GM12878 (cell line): ENCODE results near the gene LRP3.

Experiments used
- BCLAF1 ChIP-seq: fragments of 450-650 bp; IDR thresholded peaks from 2 replicates; pipeline ENCODE4 v1.6.1; 2017; ENCODE audit warnings: antibody characterized with exemption, mild to moderate bottlenecking, moderate library complexity
- BHLHE40 ChIP-seq, 2 experiments: fragments of 450-650 bp in 1 of 2; IDR thresholded peaks; 2 replicates each; pipeline ENCODE4 v1.6.1; 2011 to 2017; ENCODE audit warnings: low read depth in 2 of 2, borderline replicate concordance in 1 of 2, improper control_type of control experiment in 1 of 2, low read length in 1 of 2, mild to moderate bottlenecking in 1 of 2
- CTCF ChIP-seq, 3 experiments: IDR thresholded peaks in 2 of 3; conservative IDR thresholded peaks in 1 of 3; 2 replicates each; pipeline ENCODE4 v1.5.1; 2011; ENCODE audit warnings: low read depth in 3 of 3, low read length in 3 of 3, mild to moderate bottlenecking in 3 of 3, control low read depth in 2 of 3, moderate library complexity in 2 of 3, inconsistent platforms in 1 of 3, mixed read lengths in 1 of 3; ENCODE audit not compliant: control insufficient read depth in 2 of 3, insufficient read depth in 1 of 3; ENCODE audit errors: extremely low read depth in 1 of 3
- NFYB ChIP-seq: IDR thresholded peaks from 2 replicates; pipeline ENCODE4 v1.6.1; 2011; ENCODE audit warnings: low read depth, mild to moderate bottlenecking, low read length, improper control_type of control experiment, moderate library complexity; ENCODE audit not compliant: insufficient read depth
- ZNF274 ChIP-seq: IDR thresholded peaks from one replicate; pipeline ENCODE4 v1.8.0; 2011; ENCODE audit not compliant: insufficient read length, insufficient read depth

GRCh38 chr19:33249740-33250366 is 55.7 kb downstream of the LRP3 start:
- TF ChIP-seq BCLAF1: no peak
- no peak for TF ChIP-seq CTCF (IDR thresholded peaks at IDR 0.05 in 2 of 3, conservative IDR thresholded peaks at IDR 0.05 in 1 of 3; ENCODE audit: control insufficient read depth in 2 of 3, extremely low read depth in 1 of 3, insufficient read depth in 1 of 3, low read depth in 3 of 3, low read length in 3 of 3)
- no peak for TF ChIP-seq BHLHE40 (IDR thresholded peaks at IDR 0.05; ENCODE audit: borderline replicate concordance in 1 of 2, low read depth in 2 of 2, low read length in 1 of 2)
- TF ChIP-seq ZNF274: no peak
- TF ChIP-seq NFYB: no peak
